IMR-90 (cell line): ENCODE results near the gene DMD. TPM values are rescaled to one million over a fixed set of nuclear protein-coding genes. Genes with fewer than 3 reads are reported as not detected.

Experiments used
- ATAC-seq: fragments of 200-7000 bp; cut with Tn5 transposase; 2 replicates; pipeline ENCODE4 v1.9.1; 2020; ENCODE audit warnings: low read depth, mild to moderate bottlenecking, moderate library complexity
- BruUV-seq: library from RNA; stranded (reverse); fragments of 400-500 nt; replicated peaks from 2 replicates; lab custom pipeline; 2021; lab: Mats Ljungman, UMichigan
- CTCF ChIA-PET: fragments of 300-600 bp; formaldehyde crosslinking; extraction: SDS; loops from one replicate; lab custom pipeline; 2021; ENCODE audit warnings: antibody characterized with exemption; lab: Yijun Ruan, JAX
- POLR2A ChIA-PET: fragments of 300-600 bp; sonication (Branson Sonifier 250); formaldehyde crosslinking; loops from one replicate; lab custom pipeline; 2022; ENCODE audit warnings: antibody characterized with exemption; ENCODE audit not compliant: unreplicated experiment; lab: Charles Lee
- DNase-seq: peaks from one replicate; pipeline ENCODE4 v3.0.0; 2013
- H2AFZ ChIP-seq: replicated peaks from 2 replicates; pipeline ENCODE3; 2013; ENCODE audit warnings: low read length, mild to moderate bottlenecking; ENCODE audit not compliant: poor library complexity
- H2AK5ac ChIP-seq: 2 replicates; pipeline ENCODE4 v1.6.1; 2013; ENCODE audit warnings: low read depth, low read length, inconsistent platforms
- H2AK9ac ChIP-seq: replicated peaks from 2 replicates; pipeline ENCODE3; 2013; ENCODE audit warnings: mild to moderate bottlenecking, low read depth, low read length, moderate library complexity; ENCODE audit not compliant: poor library complexity
- H2BK120ac ChIP-seq: 2 replicates; pipeline ENCODE4 v1.6.1; 2013; ENCODE audit warnings: low read depth, low read length, inconsistent platforms
- H2BK15ac ChIP-seq: 3 replicates; pipeline ENCODE4 v1.6.1; 2013; ENCODE audit warnings: low read depth, low read length, inconsistent platforms
- H2BK20ac ChIP-seq: 2 replicates; pipeline ENCODE4 v1.6.1; 2013; ENCODE audit warnings: low read depth, mild to moderate bottlenecking, inconsistent platforms, low read length, moderate library complexity
- H2BK5ac ChIP-seq: 2 replicates; pipeline ENCODE4 v1.6.1; 2013; ENCODE audit warnings: mild to moderate bottlenecking, low read depth, low read length, inconsistent platforms; ENCODE audit not compliant: poor library complexity, severe bottlenecking
- H3K14ac ChIP-seq: replicated peaks from 2 replicates; pipeline ENCODE4 v1.6.1; 2013; ENCODE audit warnings: low read depth, low read length, inconsistent platforms
- H3K18ac ChIP-seq: 2 replicates; pipeline ENCODE4 v1.6.1; 2013; ENCODE audit warnings: low read depth, low read length, control low read depth
- H3K23ac ChIP-seq: 2 replicates; pipeline ENCODE4 v1.6.1; 2013; ENCODE audit warnings: low read depth, low read length, inconsistent platforms
- H3K27ac ChIP-seq: 2 replicates; pipeline ENCODE4 v1.5.1; 2013; ENCODE audit warnings: mild to moderate bottlenecking, control low read depth, low read length; ENCODE audit not compliant: insufficient read depth
- H3K27me3 ChIP-seq: 2 replicates; pipeline ENCODE4 v1.6.1; 2013; ENCODE audit warnings: low read length; ENCODE audit not compliant: control insufficient read depth, insufficient read depth
- H3K36me3 ChIP-seq: 2 replicates; pipeline ENCODE4 v1.6.1; 2013; ENCODE audit warnings: low read length, mixed read lengths; ENCODE audit not compliant: control insufficient read depth, insufficient read depth
- H3K4ac ChIP-seq: 2 replicates; pipeline ENCODE4 v1.6.1; 2013; ENCODE audit warnings: low read depth, low read length, inconsistent platforms
- H3K4me1 ChIP-seq: 2 replicates; pipeline ENCODE4 v1.6.1; 2013; ENCODE audit warnings: low read length, mixed read lengths; ENCODE audit not compliant: control insufficient read depth, insufficient read depth
- H3K4me2 ChIP-seq: 2 replicates; pipeline ENCODE4 v1.6.1; 2013; ENCODE audit warnings: low read depth, mild to moderate bottlenecking, control low read depth, low read length, moderate library complexity
- H3K4me3 ChIP-seq: 2 replicates; pipeline ENCODE4 v1.5.1; 2013; ENCODE audit warnings: low read depth, mild to moderate bottlenecking, control low read depth, low read length, moderate library complexity; ENCODE audit not compliant: insufficient read depth
- H3K56ac ChIP-seq: 2 replicates; pipeline ENCODE4 v1.6.1; 2013; ENCODE audit warnings: low read length, inconsistent platforms; ENCODE audit not compliant: insufficient read depth; ENCODE audit errors: extremely low read depth
- H3K79me1 ChIP-seq, 2 experiments: 2 replicates each; pipeline ENCODE4 v1.6.1; 2013; ENCODE audit warnings: low read length in 2 of 2, inconsistent platforms in 1 of 2, low read depth in 1 of 2
- H3K9ac ChIP-seq: 2 replicates; pipeline ENCODE4 v1.6.1; 2013; ENCODE audit warnings: low read depth, low read length, control low read depth
- H3K9me1 ChIP-seq: 2 replicates; pipeline ENCODE4 v1.6.1; 2013; ENCODE audit warnings: low read length, inconsistent platforms; ENCODE audit not compliant: insufficient read depth
- H3K9me3 ChIP-seq: 2 replicates; pipeline ENCODE4 v1.6.1; 2013; ENCODE audit warnings: low read length; ENCODE audit not compliant: control insufficient read depth, insufficient read depth
- H4K20me1 ChIP-seq: 2 replicates; pipeline ENCODE4 v1.6.1; 2013; ENCODE audit warnings: low read length, inconsistent platforms; ENCODE audit not compliant: insufficient read depth
- H4K5ac ChIP-seq: 2 replicates; pipeline ENCODE4 v1.6.1; 2013; ENCODE audit warnings: mild to moderate bottlenecking, low read depth, low read length, control low read depth
- H4K8ac ChIP-seq, 2 experiments: 2 replicates each; pipeline ENCODE4 v1.6.1; 2013; ENCODE audit warnings: low read depth in 2 of 2, low read length in 2 of 2, control low read depth in 1 of 2, inconsistent platforms in 1 of 2
- H4K91ac ChIP-seq: 2 replicates; pipeline ENCODE4 v1.6.1; 2013; ENCODE audit warnings: low read depth, low read length, inconsistent platforms; ENCODE audit not compliant: insufficient read depth
- CEBPB ChIP-seq: IDR thresholded peaks from 2 replicates; pipeline ENCODE4 v1.6.1; 2012; ENCODE audit warnings: low read depth, low read length, improper control_type of control experiment
- FOS ChIP-seq: fragments of 150-350 bp; IDR thresholded peaks from 2 replicates; pipeline ENCODE4 v1.6.1; 2016; ENCODE audit warnings: low read depth, low read length
- MAFK ChIP-seq: IDR thresholded peaks from 2 replicates; pipeline ENCODE4 v1.6.1; 2012; ENCODE audit warnings: low read depth, low read length, improper control_type of control experiment
- MAZ ChIP-seq: IDR thresholded peaks from 2 replicates; pipeline ENCODE4 v1.6.1; 2012; ENCODE audit warnings: low read depth, mild to moderate bottlenecking, low read length, improper control_type of control experiment, moderate library complexity, borderline replicate concordance
- NFE2L2 ChIP-seq: fragments of 150-350 bp; IDR thresholded peaks from 2 replicates; pipeline ENCODE4 v1.6.1; 2016; ENCODE audit warnings: low read depth, mild to moderate bottlenecking, low read length
- RFX5 ChIP-seq: IDR thresholded peaks from 2 replicates; pipeline ENCODE4 v1.8.0; 2012; ENCODE audit warnings: low read depth, mild to moderate bottlenecking, low read length, moderate library complexity
- WGBS, 2 experiments: methylation state at CpG; one replicate each; pipeline versions ENCODE4 v1.1.5 to v1.1.7; 2013; ENCODE audit warnings: missing lambda C conversion rate in 2 of 2; ENCODE audit not compliant: insufficient read length in 1 of 2; ENCODE audit errors: extremely low coverage in 2 of 2; 5-methylcytosine and 5-hydroxymethylcytosine counted together
- dilution Hi-C: fragments of 300-500 bp; cut with HindIII; formaldehyde crosslinking; loops from one replicate; pipeline ENCODE4 v1.14.3; 2018; ENCODE audit warnings: low sequenced_read_pairs; ENCODE audit not compliant: unreplicated experiment
- in situ Hi-C: fragments of 300-500 bp; cut with MboI; formaldehyde crosslinking; loops from 3 replicates; pipeline ENCODE4 v1.14.3; 2019; ENCODE audit warnings: low sequenced_read_pairs, inconsistent platforms, mixed read lengths
- intact Hi-C: fragments of 100-400 bp; cut with micrococcal nuclease; formaldehyde crosslinking; loops from 2 replicates; pipeline ENCODE4 v1.10.0; 2022
- polyA plus RNA-seq, 3 experiments: library from polyadenylated mRNA; depleted of rRNA; stranded (reverse); fragments of >200 nt; gene quantifications; 2 replicates each; pipeline ENCODE4 v1.2.3, GENCODE V29; 2012; ENCODE audit warnings: low replicate concordance in 1 of 3
- total RNA-seq: library from RNA; depleted of rRNA; stranded (reverse); fragments of >200 nt; gene quantifications from 2 replicates; pipeline ENCODE4 v1.2.3, GENCODE V29; 2012
- TF ChIP-seq, protein P1 (sequence below): fragments of 150-350 bp; IDR thresholded peaks from 2 replicates; pipeline ENCODE4 v1.6.1; 2016; ENCODE audit warnings: low read depth, mild to moderate bottlenecking, low read length, moderate library complexity, borderline replicate concordance

The DMD gene
- total and polyA plus RNA-seq, 2 of the 4 experiments (the other 2 are of a cell fraction): 6.6 to 11.8 TPM

DNA sequence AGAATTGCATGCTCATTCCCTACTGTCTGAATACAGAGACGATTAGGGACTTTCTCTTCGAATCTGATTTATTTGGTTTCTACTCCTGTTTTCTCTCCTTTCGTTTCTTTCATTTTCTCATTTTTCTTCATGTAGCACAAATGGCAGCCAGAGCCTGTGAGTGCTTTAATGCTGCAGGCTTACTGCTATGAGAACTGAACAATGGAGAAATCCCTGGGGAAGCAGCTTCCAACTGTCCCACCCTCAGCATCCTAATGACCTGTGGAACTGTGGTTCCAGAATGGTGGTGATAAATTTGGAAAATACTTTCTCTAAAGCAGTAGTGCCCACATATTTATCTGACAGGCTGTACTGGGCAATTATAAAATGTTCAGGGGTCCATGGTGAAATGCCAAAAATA is 930.4 kb downstream of the DMD start:
- H3K4me2 ChIP-seq: no peak overlapping the region
- H3K14ac ChIP-seq: no peak overlapping the region
- no peak overlapping the region for H2AFZ ChIP-seq
- POLR2A ChIA-PET: no interaction called here
- H3K36me3 ChIP-seq: no peaks in the 10 kb centered on the region
- H2BK5ac ChIP-seq: no peak overlapping the region
- no peaks in the 10 kb centered on the region for H3K9me1 ChIP-seq
- no CpG with 5 or more reads among the region's 3 CpGs for WGBS, 2 experiments
- DNase-seq (no peak), ATAC-seq (no peak)
- TF ChIP-seq MAFK (no peak), CEBPB (no peak), FOS (no peak), MAZ (no peak), RFX5 (no peak), NFE2L2 (no peak)
- TF ChIP-seq, protein P1, sequence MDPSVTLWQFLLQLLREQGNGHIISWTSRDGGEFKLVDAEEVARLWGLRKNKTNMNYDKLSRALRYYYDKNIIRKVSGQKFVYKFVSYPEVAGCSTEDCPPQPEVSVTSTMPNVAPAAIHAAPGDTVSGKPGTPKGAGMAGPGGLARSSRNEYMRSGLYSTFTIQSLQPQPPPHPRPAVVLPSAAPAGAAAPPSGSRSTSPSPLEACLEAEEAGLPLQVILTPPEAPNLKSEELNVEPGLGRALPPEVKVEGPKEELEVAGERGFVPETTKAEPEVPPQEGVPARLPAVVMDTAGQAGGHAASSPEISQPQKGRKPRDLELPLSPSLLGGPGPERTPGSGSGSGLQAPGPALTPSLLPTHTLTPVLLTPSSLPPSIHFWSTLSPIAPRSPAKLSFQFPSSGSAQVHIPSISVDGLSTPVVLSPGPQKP: no peak
- no peak overlapping the region for H2BK20ac ChIP-seq
- in situ Hi-C loops: no loop called here
- no peak overlapping the region for H3K56ac ChIP-seq
- no peak overlapping the region for H3K4ac ChIP-seq
- no peak overlapping the region for H3K18ac ChIP-seq
- no peak overlapping the region for H2AK9ac ChIP-seq
- H4K8ac ChIP-seq: no peak overlapping the region
- no TSS peak for BruUV-seq
- H3K79me1 ChIP-seq: no peaks in the 10 kb centered on the region
- H2AK5ac ChIP-seq: no peak overlapping the region
- CTCF ChIA-PET: interaction anchor here (0.6 kb wide), 1 partner anchor 14 kb away, joined by 3 read pairs; no protein-coding TSS in a partner anchor
- no peak overlapping the region for H2BK120ac ChIP-seq
- no peaks in the 10 kb centered on the region for H3K9me3 ChIP-seq
- no peaks in the 10 kb centered on the region for H3K27me3 ChIP-seq
- H3K27ac ChIP-seq: no peak overlapping the region
- intact Hi-C loops: no loop called here
- H3K23ac ChIP-seq: no peak overlapping the region
- dilution Hi-C loops: no loop called here
- no peak overlapping the region for H3K9ac ChIP-seq
- no peaks in the 10 kb centered on the region for H3K4me1 ChIP-seq
- H4K5ac ChIP-seq: no peak overlapping the region
- no peak overlapping the region for H4K91ac ChIP-seq
- no peaks in the 10 kb centered on the region for H4K20me1 ChIP-seq
- no peak overlapping the region for H2BK15ac ChIP-seq
- H3K4me3 ChIP-seq: no peak overlapping the region
